ENCODE measurements around the gene PDE2A. TPM values are rescaled to one million over a fixed set of nuclear protein-coding genes. Genes with fewer than 3 reads are reported as not detected.

The PDE2A gene
- polyA plus RNA-seq, 2 of the 4 experiments (the other 2 are of a cell fraction): 0.62 to 1.5 TPM

GRCh38 chr11:72584293-72584938 lies 89.8 kb downstream of the PDE2A start:
- H3K9me3 ChIP-seq: no peaks in the 10 kb centered on the region
- no peak overlapping the region for H3K4me3 ChIP-seq
- H3K4me2 ChIP-seq: no peak overlapping the region
- FAIRE-seq: no peak
- no peak for ATAC-seq
- POLR2A ChIA-PET: no interaction called here
- 50% methylated on average over 29 of the region's 59 CpGs for WGBS (ENCODE audit: missing lambda C conversion rate)
- no peak for DNase-seq (ENCODE audit: low read depth in 1 of 2, low spot score in 1 of 2)
- no peaks in the 10 kb centered on the region for H3K4me1 ChIP-seq
- CTCF ChIA-PET: interaction anchor here (0.6 to 14.0 kb wide), 12 partner anchors 8 to 216 kb away, joined by 3 to 293 read pairs (median 6); no protein-coding TSS in a partner anchor
- TF ChIP-seq CTCF (IDR thresholded peaks at IDR 0.05) (no peak), HMGXB4 (CRISPR knock-in tag; IDR thresholded peaks at IDR 0.05; ENCODE audit: borderline replicate concordance) (no peak), RNF2 (IDR thresholded peaks at IDR 0.05; ENCODE audit: borderline replicate concordance, low read depth) (no peak), HEYL (CRISPR knock-in tag; IDR thresholded peaks at IDR 0.05) (no peak), EHF (CRISPR knock-in tag; IDR thresholded peaks at IDR 0.05) (no peak), RCOR1 (IDR thresholded peaks at IDR 0.05; ENCODE audit: low read depth, low read length) (no peak), CHD2 (IDR thresholded peaks at IDR 0.05; ENCODE audit: low read length, partially characterized antibody) (no peak), POLR2A (IDR thresholded peaks at IDR 0.05; ENCODE audit: low read length) (no peak), BCL3 (IDR thresholded peaks at IDR 0.05) (no peak), ESRRA (IDR thresholded peaks at IDR 0.05; ENCODE audit: borderline replicate concordance, low read length) (no peak), SREBF2 (IDR thresholded peaks at IDR 0.05) (no peak), EHMT2 (IDR thresholded peaks at IDR 0.05; ENCODE audit: low read depth) (no peak), HOXA7 (CRISPR knock-in tag; IDR thresholded peaks at IDR 0.05) (no peak), PHF8 (IDR thresholded peaks at IDR 0.05; ENCODE audit: borderline replicate concordance, low read depth) (no peak)
- H3K27ac ChIP-seq: no peak overlapping the region

GRCh38 chr11:72583616-72584292 lies 90.5 kb downstream of the PDE2A start:
- TF ChIP-seq CTCF (IDR thresholded peaks at IDR 0.05) (no peak), SMC3 (IDR thresholded peaks at IDR 0.05) (no peak), CBX2 (IDR thresholded peaks at IDR 0.05; ENCODE audit: borderline replicate concordance, low read depth) (no peak), SREBF2 (IDR thresholded peaks at IDR 0.05) (no peak), RFX5 (IDR thresholded peaks at IDR 0.05) (no peak), NR3C1 (IDR thresholded peaks at IDR 0.05) (no peak), ATOH8 (CRISPR knock-in tag; IDR thresholded peaks at IDR 0.05; ENCODE audit: low read depth) (no peak), HDAC2 (IDR thresholded peaks at IDR 0.05) (no peak), GATA3 (IDR thresholded peaks at IDR 0.05; ENCODE audit: borderline replicate concordance) (no peak)
- no peak for FAIRE-seq
- ATAC-seq: no peak
- Histone ChIP-seq H3K4me3 (no peak overlapping the region), H3K4me1 (no peaks in the 10 kb centered on the region), H3K27ac (no peak overlapping the region), H3K9me3 (no peaks in the 10 kb centered on the region), H3K4me2 (no peak overlapping the region)
- POLR2A ChIA-PET: no interaction called here
- no peak for DNase-seq (ENCODE audit: low read depth in 1 of 2, low spot score in 1 of 2)
- 82% methylated on average over 20 of the region's 22 CpGs for WGBS (ENCODE audit: missing lambda C conversion rate)
- CTCF ChIA-PET: interaction anchor here (0.9 to 14.0 kb wide), 5 partner anchors 9 to 97 kb away, joined by 3 to 293 read pairs (median 171); no protein-coding TSS in a partner anchor

All from A549 (cell line).